NCI-H2081 treated with DMSO at 0.1 percent for 48 hours (cell line): ENCODE measurements around the gene PEMT.

ENCODE experiments used
- DNase-seq: peaks from one replicate; lab custom pipeline; 2025; lab: John Stamatoyannopoulos, UW

PEMT gene

DNA sequence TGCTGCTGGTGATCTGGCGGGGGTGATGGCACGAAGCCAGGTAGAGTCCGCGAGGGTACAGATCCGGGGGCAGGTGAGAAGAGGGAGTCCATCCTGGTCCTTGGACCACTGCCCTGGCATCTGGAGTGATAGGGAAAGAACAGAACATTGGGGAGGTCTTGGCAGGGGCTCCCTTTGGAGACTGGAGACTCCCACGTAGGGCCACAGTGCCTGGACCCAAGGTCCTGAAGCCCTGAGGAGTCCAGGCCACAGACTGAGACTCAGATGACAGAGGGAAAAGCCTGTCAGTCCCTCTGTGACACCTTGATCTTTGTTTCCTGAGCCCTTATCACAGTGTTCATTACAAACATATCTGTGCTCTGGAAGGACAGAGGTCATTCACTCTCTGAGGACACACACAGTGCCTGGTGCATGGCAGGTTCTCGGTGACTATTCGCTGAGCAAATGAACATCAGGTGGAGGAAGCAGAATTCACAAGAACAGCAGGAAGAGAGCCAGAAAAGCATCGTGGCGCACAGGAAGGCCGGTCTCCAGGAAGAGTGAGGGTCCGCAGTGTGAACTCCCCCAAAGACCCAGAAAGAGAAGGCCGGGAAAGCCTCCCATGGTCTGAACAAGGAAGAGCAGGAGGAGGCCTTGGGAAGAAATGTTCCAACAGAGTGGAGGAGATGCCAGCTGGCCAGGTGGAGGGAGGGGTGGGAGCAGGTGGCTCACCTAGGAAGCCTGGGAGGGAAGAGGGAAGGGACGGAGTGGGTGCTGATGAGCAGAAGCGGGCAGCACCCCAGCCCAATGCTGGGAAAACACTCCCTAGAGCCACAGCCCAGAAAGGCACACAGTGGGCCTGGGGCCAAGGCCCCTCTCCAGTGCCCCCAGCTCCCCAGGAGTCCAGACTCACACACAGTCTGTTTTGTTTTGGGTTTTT lies 20.5 kb downstream of the PEMT start:
- no peak for DNase-seq

DNA sequence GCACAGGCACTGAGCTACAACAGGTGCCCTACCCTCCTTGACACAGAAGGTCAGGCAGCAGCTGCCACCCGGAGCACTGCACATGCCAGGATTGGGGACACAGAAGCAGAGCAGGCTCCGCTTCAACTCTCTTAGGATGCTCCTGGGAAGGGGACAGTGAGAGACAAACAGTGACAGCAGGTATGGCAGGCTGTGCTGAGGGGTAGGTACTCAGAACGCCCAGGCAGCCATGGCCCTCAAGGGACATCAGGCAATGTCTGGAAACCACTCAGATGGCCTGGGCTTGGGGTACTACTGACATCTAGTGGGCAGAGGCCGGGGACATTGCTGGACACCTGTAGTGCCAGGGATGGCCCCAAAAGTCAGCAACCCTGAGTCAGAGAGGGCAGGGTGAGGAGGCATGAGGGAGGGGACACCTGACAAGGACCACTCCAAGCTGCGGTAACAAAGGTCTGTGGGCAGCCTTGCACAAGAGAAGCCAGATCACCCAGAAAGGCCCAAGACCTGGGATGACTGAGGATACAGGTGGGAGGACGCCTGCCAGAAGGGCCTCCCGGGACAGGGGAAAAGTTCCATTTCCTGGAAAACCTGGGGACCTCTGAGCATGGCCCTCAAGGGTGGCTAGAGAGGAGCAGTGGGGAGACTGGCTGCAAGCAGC lies 21.2 kb downstream of the PEMT start:
- no peak for DNase-seq

DNA sequence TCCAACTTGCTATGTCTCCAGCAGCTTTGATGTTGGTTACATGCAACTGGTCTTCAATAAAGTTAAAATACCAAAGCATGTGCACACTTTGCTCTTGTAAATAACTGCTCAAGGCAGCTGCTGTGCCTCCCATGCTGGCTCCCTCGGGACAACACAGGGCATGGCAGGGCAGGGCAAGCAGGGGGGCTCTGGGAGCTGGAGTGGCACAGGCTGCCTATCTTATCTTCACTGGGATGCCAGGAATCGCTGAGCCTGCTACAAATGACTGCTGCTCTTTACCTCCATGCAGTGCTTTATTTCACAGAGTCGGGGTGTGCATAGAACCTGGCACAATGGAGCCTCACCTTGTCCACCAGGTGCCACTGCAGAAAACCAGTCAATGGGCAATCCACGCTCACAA lies 21.8 kb downstream of the PEMT start:
- DNase-seq = no peak

DNA sequence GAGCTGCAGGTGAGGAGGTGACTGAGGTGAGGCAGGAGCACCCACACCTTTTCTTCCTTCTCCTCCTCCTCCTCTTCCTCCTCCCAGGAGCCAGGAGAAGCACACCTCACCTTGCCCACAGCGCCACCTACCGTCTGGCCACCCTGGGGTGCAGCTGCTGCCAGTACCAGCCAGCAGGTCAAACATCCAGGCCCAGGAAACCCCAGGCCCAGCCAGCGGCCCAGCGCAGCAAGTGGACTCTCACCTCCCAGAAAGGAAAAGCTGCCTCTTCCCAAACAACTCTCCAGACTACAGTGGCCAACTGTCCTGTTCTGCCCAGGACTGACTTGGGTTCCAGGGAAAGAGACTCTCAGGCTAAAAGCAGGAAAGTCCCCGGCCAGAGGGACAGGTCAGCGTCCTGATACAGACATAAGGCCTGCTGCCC lies 22.7 kb downstream of the PEMT start:
- DNase-seq = no peak

DNA sequence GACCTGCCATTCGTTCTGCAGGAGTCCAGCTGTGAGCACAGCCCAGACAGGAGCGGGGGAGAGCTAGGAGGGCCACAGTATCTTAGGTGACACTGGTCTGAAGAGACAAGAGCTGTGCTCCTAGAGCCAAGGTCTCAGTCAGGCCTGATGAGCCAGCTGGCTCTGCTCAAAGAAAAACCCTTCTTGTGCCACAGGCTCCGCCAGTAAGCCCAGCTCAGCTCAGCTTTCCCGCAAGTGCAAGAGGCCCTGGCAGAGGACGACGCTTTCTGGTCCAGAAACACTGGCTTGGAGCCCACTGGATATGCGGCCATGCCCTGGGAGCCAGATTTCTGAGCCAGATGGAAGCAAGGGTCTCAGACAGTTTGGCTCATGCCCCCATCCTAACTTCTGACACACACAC lies 23.9 kb downstream of the PEMT start:
- no peak for DNase-seq

DNA sequence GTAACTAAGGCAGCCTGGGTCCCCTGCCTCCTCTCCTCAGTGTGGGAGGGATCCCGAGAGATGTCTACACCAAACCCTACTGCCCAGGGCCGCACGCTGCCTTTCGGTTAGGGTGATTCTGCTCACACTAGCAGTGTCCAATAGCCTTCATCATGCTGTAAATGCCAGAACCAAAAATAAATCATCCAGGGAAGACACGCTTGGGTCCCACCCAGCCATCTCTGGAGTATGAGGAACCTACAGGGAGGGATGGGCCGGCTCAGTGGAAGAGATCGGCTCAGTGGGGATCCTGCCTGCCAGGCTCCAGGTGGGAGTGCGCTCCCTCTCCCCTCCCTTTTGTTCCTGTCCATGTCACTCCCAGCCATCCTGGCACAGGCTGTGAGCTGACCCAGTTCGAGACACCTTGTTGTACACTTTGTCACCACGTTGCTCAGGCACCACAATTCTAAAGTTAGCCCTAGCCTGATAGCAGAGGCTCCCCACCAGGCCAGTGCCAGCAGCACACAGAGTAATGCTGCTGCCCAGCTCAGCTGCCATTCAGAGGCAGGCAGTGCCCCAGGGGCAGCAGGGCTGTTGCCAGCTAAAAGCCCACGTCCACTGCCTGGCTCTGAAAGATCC lies 24.5 kb downstream of the PEMT start:
- DNase-seq = no peak

DNA sequence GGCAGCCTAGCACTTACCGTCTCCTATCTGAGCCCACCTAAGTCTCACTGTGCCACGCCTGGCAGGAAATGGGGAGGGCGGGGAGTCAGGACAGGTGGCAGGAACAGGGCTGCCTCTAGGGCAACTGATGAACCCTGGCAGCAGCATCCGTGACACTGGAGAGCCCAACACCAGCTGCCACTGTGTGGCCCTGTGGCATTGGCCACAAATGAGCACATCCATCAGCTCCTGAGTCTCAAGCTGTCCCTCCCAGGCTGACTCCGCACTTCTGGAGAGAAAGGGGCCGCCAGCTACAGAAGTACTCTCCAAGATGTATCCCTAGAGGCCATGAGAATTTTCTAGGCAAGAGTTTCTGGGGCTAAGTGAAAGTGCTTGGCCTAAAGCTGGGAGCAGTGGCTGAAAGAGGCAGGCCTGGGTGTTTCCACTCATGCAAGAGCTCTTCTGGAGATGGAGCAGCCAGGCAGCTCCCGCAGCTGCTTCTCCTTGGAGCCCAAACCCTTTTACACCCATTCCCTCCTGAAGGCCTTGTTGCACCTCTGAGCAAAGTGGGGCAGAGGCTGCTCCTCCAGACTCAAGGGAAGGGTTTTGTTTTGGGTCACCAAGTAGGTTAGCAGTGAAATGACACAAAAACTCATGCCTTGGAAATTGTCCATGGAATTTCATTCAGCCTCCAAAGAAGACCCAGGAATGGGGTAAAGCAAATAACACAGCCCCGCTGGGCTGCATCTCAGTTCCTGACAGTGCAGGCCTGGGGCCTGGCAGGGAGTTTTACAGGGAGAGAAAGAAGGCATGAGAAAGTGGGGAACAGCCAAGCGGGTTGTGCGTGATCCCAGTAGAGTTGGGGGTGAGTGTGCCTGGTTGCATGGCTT lies 25.8 kb downstream of the PEMT start:
- no peak for DNase-seq

DNA sequence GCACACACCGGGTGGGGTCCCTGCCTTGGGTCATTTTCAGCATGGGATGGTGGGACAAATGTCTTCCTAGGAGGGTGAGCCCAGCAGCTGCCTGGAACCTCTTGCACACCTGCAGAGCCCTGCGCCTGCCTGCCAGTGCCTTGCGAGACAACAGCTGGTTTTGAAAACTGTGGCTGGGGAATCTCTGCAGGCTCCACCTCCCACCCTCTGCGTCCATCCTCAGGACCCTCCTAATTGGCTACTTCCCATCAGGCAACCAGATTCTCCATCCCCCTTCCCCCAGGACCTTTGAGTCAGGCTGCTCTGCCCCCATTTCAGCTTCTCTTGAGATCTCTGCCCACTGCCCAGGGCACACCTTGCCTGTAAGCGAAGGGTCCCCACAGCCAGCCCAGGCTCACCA lies 26.6 kb downstream of the PEMT start:
- no peak for DNase-seq

DNA sequence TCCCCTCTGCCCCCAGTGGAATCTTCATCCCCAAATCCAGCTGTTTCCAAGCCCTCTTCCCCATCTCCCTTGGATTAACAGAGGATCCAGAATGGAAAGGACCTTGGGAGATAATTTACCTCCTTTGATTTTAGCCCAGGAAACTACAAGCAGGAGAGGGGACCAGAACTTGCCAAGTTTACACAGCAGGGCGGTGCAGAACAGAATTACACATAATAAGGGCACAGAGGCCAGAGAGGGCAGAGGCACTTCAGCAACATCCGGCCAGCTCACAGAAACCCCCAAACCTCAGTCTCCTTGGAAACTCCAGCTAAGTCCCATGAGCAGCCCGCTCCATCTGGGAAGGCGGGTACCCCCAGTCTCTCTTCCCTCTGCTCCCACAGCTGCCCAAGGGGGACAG lies 27.2 kb downstream of the PEMT start:
- no peak for DNase-seq

DNA sequence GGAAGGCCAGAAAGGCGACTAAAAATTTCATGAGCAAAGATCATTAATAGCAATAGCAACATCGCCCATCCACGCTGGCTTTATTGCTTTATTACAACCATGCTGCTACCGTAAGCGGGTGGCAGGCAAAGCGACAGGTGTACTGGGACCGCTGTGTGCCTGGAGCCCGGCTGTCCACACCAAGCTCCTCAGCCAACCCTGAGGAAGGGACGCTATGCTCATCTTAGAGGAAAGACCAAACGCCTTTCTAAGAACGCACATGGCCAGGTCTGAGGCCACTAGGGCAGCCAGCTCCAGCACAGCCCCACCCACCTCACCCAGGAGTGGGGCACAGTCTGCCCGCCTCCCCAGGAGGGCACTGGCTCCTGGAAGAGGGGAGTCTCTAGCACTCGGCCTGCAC lies 28.0 kb downstream of the PEMT start:
- no peak for DNase-seq

DNA sequence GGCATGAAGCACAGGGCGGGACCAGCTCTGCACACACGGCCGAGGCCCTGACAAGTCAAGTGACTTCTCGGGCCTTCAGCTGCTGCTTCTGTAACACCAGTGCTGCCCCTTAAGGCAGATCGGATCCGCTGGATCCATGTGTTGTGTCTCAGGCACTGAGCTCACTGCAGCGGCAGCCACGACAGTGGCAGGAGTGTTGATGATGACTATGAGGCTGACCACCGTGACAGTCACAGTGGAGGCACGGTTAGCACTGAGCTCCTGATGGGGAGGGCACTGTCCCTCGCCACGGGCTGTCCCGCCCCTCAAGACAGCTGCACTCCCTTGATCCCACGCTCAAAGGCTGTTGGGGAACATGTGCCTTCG lies 29.4 kb downstream of the PEMT start:
- no peak for DNase-seq

DNA sequence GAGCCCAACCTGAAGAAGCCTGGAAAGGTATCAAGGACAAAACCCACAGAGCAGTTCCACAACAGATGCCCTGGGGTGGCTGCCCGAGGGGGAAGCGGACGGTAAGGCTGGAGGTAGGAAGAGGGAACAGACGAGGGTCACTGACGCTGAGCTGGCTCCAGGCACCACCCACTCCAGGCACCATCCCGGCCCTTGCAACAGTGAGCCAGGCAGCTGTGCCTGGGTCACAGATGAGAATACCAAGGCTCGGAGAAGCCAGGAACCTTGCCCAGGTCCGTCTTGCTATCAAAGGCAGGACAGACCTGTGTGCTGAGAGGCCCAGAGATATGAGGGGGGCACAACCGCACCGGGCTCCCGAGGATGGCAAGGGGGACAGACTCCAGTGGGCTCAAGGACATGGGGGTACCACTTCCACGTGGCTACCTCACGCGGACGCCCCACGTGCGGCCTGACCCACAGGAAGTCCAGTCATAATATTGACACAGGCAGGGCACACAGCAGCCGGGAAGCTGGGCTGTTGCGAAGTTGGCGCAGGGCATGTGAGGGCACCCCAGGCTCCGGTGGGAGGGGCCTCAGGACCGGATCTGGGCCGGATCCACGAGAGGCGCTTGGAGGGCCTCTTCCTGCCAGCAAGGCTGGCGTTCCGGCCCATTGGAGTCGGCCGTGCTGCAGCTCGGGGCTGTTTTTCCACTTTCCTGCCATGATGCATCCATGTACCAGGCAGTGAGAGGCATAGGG lies 29.9 kb downstream of the PEMT start:
- no peak for DNase-seq

DNA sequence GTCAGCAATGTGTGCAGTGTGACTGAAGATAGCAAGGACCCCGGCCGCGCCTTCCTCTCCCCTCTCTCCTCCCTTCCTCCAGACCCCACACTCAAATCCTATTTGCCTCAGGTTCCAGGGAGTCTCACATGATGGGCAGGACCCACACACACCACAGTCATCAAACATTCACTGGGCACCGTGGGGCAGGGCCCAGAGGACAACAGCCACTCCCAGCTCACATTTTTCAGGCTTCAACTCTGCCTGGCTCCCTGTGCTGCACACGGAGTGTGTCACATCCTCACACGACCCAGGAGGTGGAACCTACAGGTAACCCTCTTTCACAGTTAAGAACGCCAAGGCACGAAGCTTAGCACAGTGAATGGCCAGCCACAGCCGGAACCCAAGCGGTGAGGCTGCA lies 30.5 kb downstream of the PEMT start:
- no peak for DNase-seq

DNA sequence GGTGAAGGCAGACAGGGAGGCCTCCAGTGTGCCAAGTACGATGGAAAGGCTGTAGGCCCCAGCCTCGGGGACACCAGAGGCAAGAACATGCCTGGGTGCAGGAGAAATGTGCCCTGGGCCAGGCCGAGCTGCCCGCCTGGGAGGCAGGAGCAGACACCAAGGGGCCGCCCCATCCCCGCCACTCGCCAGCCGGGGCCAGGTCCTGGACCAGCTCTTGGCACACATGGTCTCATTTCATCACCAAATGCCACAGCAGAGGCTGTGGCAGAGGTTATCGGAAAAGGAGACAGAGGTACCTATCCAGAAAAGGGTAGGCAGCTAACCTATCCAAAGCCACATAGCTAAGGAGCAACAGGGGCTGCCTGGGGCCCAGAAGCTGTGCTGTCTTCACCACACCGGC lies 31.3 kb downstream of the PEMT start:
- no peak for DNase-seq

DNA sequence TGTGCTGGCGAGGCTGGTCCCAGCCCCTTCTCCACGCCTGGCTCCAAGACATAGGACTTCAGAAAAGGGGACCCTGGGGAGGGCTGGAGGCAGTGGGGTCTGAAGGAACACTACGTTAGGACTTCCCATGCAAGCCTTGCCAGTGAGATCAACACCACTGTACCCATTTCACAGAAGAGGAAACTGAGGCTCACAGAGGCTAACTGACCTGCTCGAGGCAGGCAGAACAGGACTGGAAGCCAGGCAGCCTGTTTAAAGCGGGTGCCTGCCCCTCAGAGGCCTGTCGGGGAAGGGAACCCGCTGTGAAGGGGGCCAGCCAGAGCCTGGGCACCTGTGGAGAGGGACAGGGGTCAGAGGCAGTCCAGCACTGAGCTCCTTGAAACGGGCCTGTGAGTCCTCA lies 32.3 kb downstream of the PEMT start:
- no peak for DNase-seq

DNA sequence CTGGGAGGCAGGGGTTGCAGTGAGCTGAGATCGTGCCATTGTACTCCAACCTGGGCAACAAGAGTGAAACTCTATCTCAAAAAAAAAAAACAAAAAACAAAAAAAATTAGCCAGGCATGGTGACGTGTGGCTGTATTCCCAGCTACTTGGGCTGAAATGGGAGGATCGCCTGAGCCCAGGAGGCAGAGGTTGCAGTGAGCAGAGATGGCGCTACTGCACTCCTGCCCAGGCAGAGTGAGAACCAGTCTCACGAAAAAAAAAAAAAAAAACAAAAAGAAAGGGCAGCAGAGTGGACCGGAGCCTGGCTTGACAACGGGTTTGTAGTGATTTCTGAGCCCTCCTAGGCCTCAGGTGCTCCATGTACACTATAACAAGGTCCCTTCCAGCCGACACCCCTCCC lies 33.1 kb downstream of the PEMT start:
- no peak for DNase-seq

DNA sequence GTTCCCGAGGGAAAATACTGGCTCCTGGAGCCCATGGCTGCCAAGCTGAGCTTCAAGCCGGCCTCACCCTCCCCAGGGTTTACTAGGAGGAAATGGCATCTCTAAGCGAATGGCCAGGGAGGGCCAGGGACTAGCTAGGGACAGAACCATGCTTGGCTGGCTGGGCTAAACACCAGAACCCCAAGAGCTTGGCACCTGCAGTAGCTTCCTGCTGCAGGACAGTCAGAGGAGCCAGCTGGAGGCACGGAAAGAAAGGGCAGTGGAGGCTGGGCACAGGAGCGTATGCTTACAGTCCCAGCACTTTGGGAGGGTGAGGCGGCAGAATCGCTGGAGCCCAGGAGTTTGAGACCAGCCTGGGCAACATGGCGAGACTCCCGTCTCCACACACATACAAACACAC lies 33.7 kb downstream of the PEMT start:
- DNase-seq = no peak

DNA sequence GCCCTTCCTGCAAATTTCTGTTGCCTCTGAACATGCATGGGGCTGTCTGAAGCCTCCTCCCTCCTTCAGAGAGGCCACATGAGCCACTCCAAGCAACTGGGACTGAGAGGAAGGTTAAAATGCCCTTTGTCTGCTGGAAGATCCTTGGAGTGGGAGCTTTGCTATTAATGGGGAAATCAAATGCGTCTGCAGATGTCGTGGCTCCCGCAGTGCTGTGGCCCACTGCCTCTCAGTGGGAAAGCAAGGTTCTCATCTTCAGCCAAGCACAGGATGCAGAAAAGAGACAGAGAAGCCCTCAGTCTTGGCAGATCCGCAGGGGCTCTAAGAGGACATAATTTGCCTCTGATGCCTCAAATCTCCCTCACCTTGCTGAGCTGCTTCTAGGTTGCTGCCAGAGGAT lies 34.8 kb downstream of the PEMT start:
- no peak for DNase-seq

DNA sequence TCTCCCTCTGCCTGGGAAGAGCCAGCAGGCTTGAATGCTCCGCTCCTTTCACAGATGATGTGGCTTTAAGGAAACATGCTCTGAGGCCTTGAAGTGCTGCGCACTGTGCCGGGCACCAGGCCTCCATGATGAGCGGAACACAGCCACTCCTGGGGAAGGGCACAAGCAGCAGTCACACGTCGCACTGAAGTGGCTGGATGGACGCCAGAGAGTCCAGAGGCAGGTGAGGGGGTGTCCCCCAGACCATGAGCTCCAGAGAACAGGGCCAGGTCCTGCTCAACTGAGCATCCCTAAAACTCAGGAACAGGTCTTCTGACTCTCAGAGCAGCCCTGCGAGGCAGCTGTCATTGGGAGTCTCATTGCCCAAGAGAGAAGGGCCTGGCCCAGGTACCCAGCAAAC lies 35.6 kb downstream of the PEMT start:
- DNase-seq = no peak

DNA sequence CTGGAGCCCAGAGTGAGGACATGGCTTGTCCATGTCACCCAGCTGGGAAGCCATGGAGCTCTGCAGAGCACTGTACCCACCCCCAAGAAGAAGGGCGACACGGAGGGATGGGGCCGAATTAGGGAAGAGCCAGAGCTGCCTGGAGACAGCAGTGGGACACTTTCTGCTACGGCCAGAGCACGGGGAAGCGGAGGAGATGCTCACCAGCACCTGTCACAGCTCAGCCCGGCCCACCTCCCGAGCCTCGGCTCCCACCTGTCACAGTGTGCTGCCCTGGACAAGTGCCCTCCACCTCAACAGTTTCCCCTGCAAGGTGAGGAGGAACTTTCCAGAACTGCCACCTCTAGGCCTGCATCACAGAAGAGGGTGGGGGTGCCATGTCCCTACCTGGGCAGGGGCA lies 36.4 kb downstream of the PEMT start:
- no peak for DNase-seq

DNA sequence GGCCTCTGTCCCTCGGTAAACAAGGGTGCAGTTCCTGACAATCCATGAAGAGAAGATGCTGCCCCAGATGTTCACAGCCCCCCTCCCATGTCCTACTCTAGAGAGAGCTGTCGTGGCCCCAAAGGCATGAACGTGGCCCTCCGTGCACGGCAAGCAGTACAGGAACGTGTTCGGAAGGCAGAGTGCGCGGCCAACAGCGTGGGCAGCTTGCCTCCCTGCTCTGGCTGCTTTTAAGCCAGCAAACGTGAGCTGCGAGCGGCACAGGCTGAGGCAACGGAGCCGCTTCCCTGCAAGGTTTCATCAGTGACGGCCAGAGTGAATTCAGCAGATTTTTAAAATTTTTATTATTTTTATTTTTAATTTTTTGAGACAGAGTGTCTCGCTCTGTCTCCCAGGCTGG lies 37.2 kb downstream of the PEMT start:
- DNase-seq = no peak
